T-helper 17 cell (primary cell): Measurements from ENCODE around the gene HOXA11. TPM values are rescaled to one million over a fixed set of nuclear protein-coding genes. Genes with fewer than 3 reads are reported as not detected.

Source experiments
- ATAC-seq: fragments of 150-1000 bp; cut with Tn5 transposase; 2 replicates; pipeline ENCODE4 v1.10.0; 2021; ENCODE audit warnings: mild to moderate bottlenecking, moderate library complexity
- DNase-seq, 3 donors: peaks; one replicate each; pipeline versions ENCODE4 v3.0.0 to v3.0.0-alpha.2; 2020 to 2021
- H3K9me3 ChIP-seq: one replicate; pipeline ENCODE4 v1.7.0; 2013; ENCODE audit warnings: low read length, mild to moderate bottlenecking; ENCODE audit not compliant: control insufficient read depth, poor library complexity, severe bottlenecking
- H3K27ac Mint-ChIP-seq: one replicate; pipeline ENCODE4 v1.8.0; 2022; ENCODE audit warnings: mild to moderate bottlenecking, moderate library complexity, mixed read lengths
- H3K27me3 Mint-ChIP-seq: one replicate; pipeline ENCODE4 v1.8.0; 2022; ENCODE audit warnings: mixed read lengths
- H3K36me3 Mint-ChIP-seq: one replicate; pipeline ENCODE4 v1.8.0; 2022; ENCODE audit warnings: low read depth, mixed read lengths
- H3K4me1 Mint-ChIP-seq: one replicate; pipeline ENCODE4 v1.8.0; 2022; ENCODE audit warnings: mild to moderate bottlenecking, mixed read lengths
- H3K4me3 Mint-ChIP-seq: one replicate; pipeline ENCODE4 v1.8.0; 2022; ENCODE audit warnings: mild to moderate bottlenecking, moderate library complexity, mixed read lengths
- total RNA-seq, 4 donors: library from RNA in 2 of 4; stranded (reverse) in 2 of 4; gene quantifications; one replicate each; pipeline ENCODE4 v1.2.3 and lab custom pipeline; 2022 to 2026

HOXA11 gene
- total RNA-seq, 2 donors from 2014 or later, result not detected

- ATAC-seq, result no peak
- Mint-ChIP-seq H3K27ac (no peak overlapping the region), H3K4me1 (peaks cover 4% of the 10 kb centered on the region), H3K27me3 (peaks cover 64% of the 10 kb centered on the region), H3K4me3 (no peak overlapping the region), H3K36me3 (no peaks in the 10 kb centered on the region)
- peaks cover 2% of the 10 kb centered on the region for H3K9me3 ChIP-seq
- no peak for DNase-seq
These were observed 43.7 kb downstream of the HOXA11 start for GRCh38 chr7:27141137-27141922.

GRCh38 chr7:27140126-27140857 lies 44.7 kb downstream of the HOXA11 start:
- no peak overlapping the region for H3K27ac Mint-ChIP-seq
- no peak overlapping the region for H3K4me3 Mint-ChIP-seq
- ATAC-seq (no peak), DNase-seq (no peak)
- H3K9me3 ChIP-seq, result peaks cover 2% of the 10 kb centered on the region
- peaks cover 6% of the 10 kb centered on the region for H3K4me1 Mint-ChIP-seq
- H3K36me3 Mint-ChIP-seq, result no peaks in the 10 kb centered on the region
- peaks cover 64% of the 10 kb centered on the region for H3K27me3 Mint-ChIP-seq

GRCh38 chr7:27139334-27140125 lies 45.5 kb downstream of the HOXA11 start:
- no peak overlapping the region for H3K27ac Mint-ChIP-seq
- peaks cover 67% of the 10 kb centered on the region for H3K27me3 Mint-ChIP-seq
- H3K4me1 Mint-ChIP-seq, result peaks cover 6% of the 10 kb centered on the region
- H3K4me3 Mint-ChIP-seq, result no peak overlapping the region
- ATAC-seq, result no peak
- no peak for DNase-seq
- peaks cover 2% of the 10 kb centered on the region for H3K9me3 ChIP-seq
- no peaks in the 10 kb centered on the region for H3K36me3 Mint-ChIP-seq

- Mint-ChIP-seq H3K36me3 (no peaks in the 10 kb centered on the region), H3K4me3 (no peak overlapping the region), H3K27ac (no peak overlapping the region), H3K4me1 (peaks cover 6% of the 10 kb centered on the region), H3K27me3 (peaks cover 73% of the 10 kb centered on the region)
- H3K9me3 ChIP-seq, result peaks cover 2% of the 10 kb centered on the region
- DNase-seq (no peak), ATAC-seq (no peak)
These were observed 46.1 kb downstream of the HOXA11 start for GRCh38 chr7:27138985-27139333.

- peaks cover 2% of the 10 kb centered on the region for H3K9me3 ChIP-seq
- Mint-ChIP-seq H3K4me3 (no peak overlapping the region), H3K27ac (no peak overlapping the region), H3K4me1 (peaks cover 6% of the 10 kb centered on the region), H3K27me3 (peaks cover 78% of the 10 kb centered on the region), H3K36me3 (no peaks in the 10 kb centered on the region)
- DNase-seq (no peak), ATAC-seq (no peak)
These were observed 46.6 kb downstream of the HOXA11 start for GRCh38 chr7:27138472-27138871.

- Mint-ChIP-seq H3K4me1 (peaks cover 6% of the 10 kb centered on the region), H3K4me3 (no peak overlapping the region), H3K27me3 (peaks cover 79% of the 10 kb centered on the region), H3K36me3 (no peaks in the 10 kb centered on the region), H3K27ac (no peak overlapping the region)
- DNase-seq, result no peak
- H3K9me3 ChIP-seq, result peaks cover 2% of the 10 kb centered on the region
- ATAC-seq, result no peak
These were observed 47.3 kb downstream of the HOXA11 start for GRCh38 chr7:27137640-27138315.

GRCh38 chr7:27134392-27134791 lies 50.6 kb downstream of the HOXA11 start:
- DNase-seq, result no peak
- Mint-ChIP-seq H3K4me3 (no peak overlapping the region), H3K27ac (no peak overlapping the region), H3K27me3 (peaks cover 73% of the 10 kb centered on the region), H3K36me3 (no peaks in the 10 kb centered on the region), H3K4me1 (peaks cover 2% of the 10 kb centered on the region)
- peaks cover 2% of the 10 kb centered on the region for H3K9me3 ChIP-seq
- ATAC-seq, result no peak

GRCh38 chr7:27133409-27134231 lies 51.4 kb downstream of the HOXA11 start:
- Mint-ChIP-seq H3K4me1 (peaks cover 2% of the 10 kb centered on the region), H3K4me3 (no peak overlapping the region), H3K27ac (no peak overlapping the region), H3K36me3 (no peaks in the 10 kb centered on the region), H3K27me3 (peaks cover 77% of the 10 kb centered on the region)
- no peak for DNase-seq
- no peak for ATAC-seq
- H3K9me3 ChIP-seq, result peaks cover 2% of the 10 kb centered on the region

GRCh38 chr7:27132978-27133377 lies 52.1 kb downstream of the HOXA11 start:
- H3K27me3 Mint-ChIP-seq, result peaks cover 77% of the 10 kb centered on the region
- no peak overlapping the region for H3K27ac Mint-ChIP-seq
- peaks cover 2% of the 10 kb centered on the region for H3K9me3 ChIP-seq
- no peak overlapping the region for H3K4me3 Mint-ChIP-seq
- DNase-seq (no peak), ATAC-seq (no peak)
- H3K4me1 Mint-ChIP-seq, result peaks cover 2% of the 10 kb centered on the region
- no peaks in the 10 kb centered on the region for H3K36me3 Mint-ChIP-seq

- H3K4me3 Mint-ChIP-seq, result no peak overlapping the region
- ATAC-seq (no peak), DNase-seq (no peak)
- no peaks in the 10 kb centered on the region for H3K36me3 Mint-ChIP-seq
- peaks cover 1% of the 10 kb centered on the region for H3K9me3 ChIP-seq
- no peak overlapping the region for H3K27ac Mint-ChIP-seq
- peaks cover 77% of the 10 kb centered on the region for H3K27me3 Mint-ChIP-seq
- H3K4me1 Mint-ChIP-seq, result peaks cover 2% of the 10 kb centered on the region
These were observed 52.8 kb downstream of the HOXA11 start for GRCh38 chr7:27132214-27132613.

GRCh38 chr7:27131390-27131819 lies 53.6 kb downstream of the HOXA11 start:
- ATAC-seq (no peak), DNase-seq (no peak)
- no peaks in the 10 kb centered on the region for H3K36me3 Mint-ChIP-seq
- H3K4me3 Mint-ChIP-seq, result peak overlapping the region; percentile 75
- H3K9me3 ChIP-seq, result no peaks in the 10 kb centered on the region
- peaks cover 77% of the 10 kb centered on the region for H3K27me3 Mint-ChIP-seq
- peaks cover 2% of the 10 kb centered on the region for H3K4me1 Mint-ChIP-seq
- no peak overlapping the region for H3K27ac Mint-ChIP-seq
